ENCODE measurements around the gene TRIM5.

- TF ChIP-seq CTCF (IDR thresholded peaks at IDR 0.05) = no peak
- TF ChIP-seq POLR2A (IDR thresholded peaks at IDR 0.05) = no peak
These were observed 19.8 kb downstream of the TRIM5 start for GRCh38 chr11:5665051-5665570.

All from esophagus squamous epithelium (tissue), 4 donors.